MM.1S (cell line): Measurements from ENCODE around the gene RHBG.

Experiments
- EZH2 ChIP-seq: fragments of 300-600 bp; sonication (generic); optimal IDR thresholded peaks from 2 replicates; pipeline ENCODE3; 2017; ENCODE audit warnings: low read depth, mild to moderate bottlenecking, antibody characterized with exemption, low read length, mixed read lengths
- TF ChIP-seq, protein P1 (sequence below): fragments of 300-600 bp; sonication (generic); IDR thresholded peaks from 2 replicates; pipeline ENCODE4 v1.5.1; 2016; ENCODE audit warnings: antibody characterized with exemption, low read length, mixed read lengths

DNA sequence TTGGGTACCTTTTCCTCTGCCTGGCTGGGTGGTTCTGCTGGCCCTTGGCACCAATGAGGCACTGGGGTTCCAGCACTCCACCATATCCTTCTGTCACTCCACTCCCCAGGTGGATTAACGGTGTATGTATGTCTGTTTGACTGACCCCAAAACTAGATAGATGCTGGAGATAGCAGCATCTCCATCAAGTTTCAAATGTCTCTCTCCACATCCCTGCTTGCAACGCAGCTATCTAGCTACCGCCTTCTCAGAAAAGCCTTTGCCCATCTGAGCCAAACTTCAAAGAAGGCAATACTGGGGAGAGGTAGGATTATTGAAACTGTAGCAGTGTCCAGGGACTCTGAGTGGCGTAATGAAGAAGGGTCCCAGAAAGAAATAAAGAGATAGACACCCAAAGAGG, 64.0 kb downstream of the RHBG start:
- TF ChIP-seq, protein P1, sequence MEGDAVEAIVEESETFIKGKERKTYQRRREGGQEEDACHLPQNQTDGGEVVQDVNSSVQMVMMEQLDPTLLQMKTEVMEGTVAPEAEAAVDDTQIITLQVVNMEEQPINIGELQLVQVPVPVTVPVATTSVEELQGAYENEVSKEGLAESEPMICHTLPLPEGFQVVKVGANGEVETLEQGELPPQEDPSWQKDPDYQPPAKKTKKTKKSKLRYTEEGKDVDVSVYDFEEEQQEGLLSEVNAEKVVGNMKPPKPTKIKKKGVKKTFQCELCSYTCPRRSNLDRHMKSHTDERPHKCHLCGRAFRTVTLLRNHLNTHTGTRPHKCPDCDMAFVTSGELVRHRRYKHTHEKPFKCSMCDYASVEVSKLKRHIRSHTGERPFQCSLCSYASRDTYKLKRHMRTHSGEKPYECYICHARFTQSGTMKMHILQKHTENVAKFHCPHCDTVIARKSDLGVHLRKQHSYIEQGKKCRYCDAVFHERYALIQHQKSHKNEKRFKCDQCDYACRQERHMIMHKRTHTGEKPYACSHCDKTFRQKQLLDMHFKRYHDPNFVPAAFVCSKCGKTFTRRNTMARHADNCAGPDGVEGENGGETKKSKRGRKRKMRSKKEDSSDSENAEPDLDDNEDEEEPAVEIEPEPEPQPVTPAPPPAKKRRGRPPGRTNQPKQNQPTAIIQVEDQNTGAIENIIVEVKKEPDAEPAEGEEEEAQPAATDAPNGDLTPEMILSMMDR = no peak
- TF ChIP-seq EZH2 = no peak
